HCT116 (cell line): ENCODE data around the gene MUCL1. TPM values are rescaled to one million over a fixed set of nuclear protein-coding genes. Genes with fewer than 3 reads are reported as not detected.

Experiments used
- ATAC-seq: fragments of 200-7000 bp; cut with Tn5 transposase; 2 replicates; pipeline ENCODE4 v1.9.1; 2020; ENCODE audit warnings: mild to moderate bottlenecking, moderate library complexity
- BruUV-seq: library from RNA; stranded (reverse); fragments of 400-500 nt; replicated peaks from 2 replicates; lab custom pipeline; 2021; lab: Mats Ljungman, UMichigan
- CTCF ChIA-PET: fragments of 300-600 bp; sonication (Branson Sonifier 250); formaldehyde crosslinking; loops from one replicate; lab custom pipeline; 2021; ENCODE audit warnings: antibody characterized with exemption; lab: Charles Lee
- POLR2A ChIA-PET: fragments of 300-600, 350-600 bp; sonication (Branson Sonifier 250); formaldehyde crosslinking; loops from one replicate; lab custom pipeline; 2021; ENCODE audit warnings: antibody characterized with exemption; lab: Charles Lee
- RAD21 ChIA-PET, 2 experiments: fragments of 300-600 bp; sonication (Branson Sonifier 250); formaldehyde crosslinking; loops; one replicate each; lab custom pipeline; 2023; ENCODE audit warnings: low total read pairs in 2 of 2; ENCODE audit not compliant: uncharacterized antibody in 2 of 2, unreplicated experiment in 2 of 2, low non-redundant PET in 1 of 2; lab: Charles Lee
- DNase-seq: peaks from one replicate; pipeline ENCODE4 v3.0.0-alpha.2; 2010; ENCODE audit warnings: low read depth, low spot score
- H2AFZ ChIP-seq: fragments of 200-600 bp; shearing (Covaris generic), sonication (generic); 2 replicates; pipeline ENCODE4 v1.6.1; 2017; ENCODE audit warnings: low read depth, mixed run types, mixed read lengths, antibody characterized with exemption, low read length; ENCODE audit not compliant: poor library complexity, severe bottlenecking
- H3K27ac ChIP-seq: 2 replicates; pipeline ENCODE4 v1.5.1; 2012; ENCODE audit warnings: low read depth, low read length
- H3K27me3 ChIP-seq: fragments of 200-600 bp; sonication (generic); 2 replicates; pipeline ENCODE4 v1.6.1; 2016; ENCODE audit warnings: mixed run types, low read length, mixed read lengths; ENCODE audit not compliant: insufficient read depth
- H3K36me3 ChIP-seq, 2 experiments: fragments of 200-500 bp in 1 of 2; fragments of 200-600 bp in 1 of 2; sonication (Bioruptor generic) in 1 of 2; sonication (generic) in 1 of 2; 2 replicates each; pipeline versions ENCODE4 v1.5.1 to v1.6.1; 2014 to 2016; ENCODE audit warnings: low read length in 2 of 2, inconsistent platforms in 1 of 2, mixed read lengths in 1 of 2, mixed run types in 1 of 2; ENCODE audit not compliant: insufficient read depth in 2 of 2, control insufficient read depth in 1 of 2
- H3K4me1 ChIP-seq, 2 experiments: fragments of 200-600 bp in 1 of 2; sonication (generic) in 1 of 2; 2 replicates each; pipeline versions ENCODE4 v1.5.1 to v1.6.1; 2012 to 2017; ENCODE audit warnings: low read length in 2 of 2, inconsistent platforms in 1 of 2, mild to moderate bottlenecking in 1 of 2, mixed read lengths in 1 of 2, mixed run types in 1 of 2, moderate library complexity in 1 of 2; ENCODE audit not compliant: insufficient read depth in 2 of 2, control insufficient read depth in 1 of 2
- H3K4me2 ChIP-seq: fragments of 200-600 bp; sonication (generic); 2 replicates; pipeline ENCODE4 v1.6.1; 2017; ENCODE audit warnings: mixed run types, low read length, mixed read lengths
- H3K4me3 ChIP-seq, 2 experiments: fragments of 200-600 bp in 1 of 2; sonication (generic) in 1 of 2; replicated peaks in 1 of 2; 2 replicates each; pipeline ENCODE4 v1.5.1; 2011 to 2016; ENCODE audit warnings: low read length in 2 of 2, control low read depth in 1 of 2, low read depth in 1 of 2, mild to moderate bottlenecking in 1 of 2, mixed read lengths in 1 of 2, mixed run types in 1 of 2
- H3K79me2 ChIP-seq: fragments of 200-600 bp; sonication (generic); 2 replicates; pipeline ENCODE4 v1.6.1; 2017; ENCODE audit warnings: mild to moderate bottlenecking, mixed run types, low read length, moderate library complexity, mixed read lengths; ENCODE audit not compliant: insufficient read depth
- H3K9ac ChIP-seq: fragments of 200-600 bp; sonication (generic); 2 replicates; pipeline ENCODE4 v1.6.1; 2016; ENCODE audit warnings: low read length, mixed read lengths
- H3K9me2 ChIP-seq: fragments of 200-600 bp; sonication (generic), shearing (Covaris generic); 2 replicates; pipeline ENCODE4 v1.6.1; 2017; ENCODE audit warnings: mixed run types, mild to moderate bottlenecking, moderate library complexity; ENCODE audit not compliant: insufficient read depth
- H3K9me3 ChIP-seq, 2 experiments: fragments of 200-500 bp in 1 of 2; fragments of 200-600 bp in 1 of 2; sonication (Bioruptor generic) in 1 of 2; sonication (generic) in 1 of 2; 2 replicates each; pipeline ENCODE4 v1.6.1; 2014 to 2017; ENCODE audit warnings: low read length in 2 of 2, mixed read lengths in 2 of 2, inconsistent platforms in 1 of 2, low read depth in 1 of 2, mild to moderate bottlenecking in 1 of 2, mixed run types in 1 of 2, moderate library complexity in 1 of 2; ENCODE audit not compliant: control insufficient read depth in 1 of 2, insufficient read depth in 1 of 2
- H4K20me1 ChIP-seq: fragments of 200-600 bp; sonication (generic), shearing (Covaris generic); 2 replicates; pipeline ENCODE4 v1.6.1; 2017; ENCODE audit warnings: mixed run types, mild to moderate bottlenecking, moderate library complexity; ENCODE audit not compliant: insufficient read depth
- CBX3 ChIP-seq: IDR thresholded peaks from 2 replicates; pipeline ENCODE4 v1.6.1; 2012; ENCODE audit warnings: low read depth
- CEBPB ChIP-seq: IDR thresholded peaks from 2 replicates; pipeline ENCODE4 v1.6.1; 2012; ENCODE audit warnings: low read depth
- FOSL1 ChIP-seq: IDR thresholded peaks from 2 replicates; pipeline ENCODE4 v1.6.1; 2012; ENCODE audit warnings: low read depth
- POLR2A ChIP-seq: IDR thresholded peaks from 2 replicates; pipeline ENCODE4 v1.7.0; 2011; ENCODE audit warnings: borderline replicate concordance; ENCODE audit not compliant: insufficient read depth, insufficient read length; ENCODE audit errors: extremely low read depth
- RAD21 ChIP-seq: IDR thresholded peaks from 2 replicates; pipeline ENCODE4 v1.6.1; 2012; ENCODE audit warnings: low read depth, mild to moderate bottlenecking
- SIN3A ChIP-seq: IDR thresholded peaks from 2 replicates; pipeline ENCODE4 v1.6.1; 2012; ENCODE audit warnings: low read depth
- SP1 ChIP-seq: IDR thresholded peaks from 2 replicates; pipeline ENCODE4 v1.6.1; 2012; ENCODE audit warnings: low read depth
- SRF ChIP-seq: IDR thresholded peaks from 2 replicates; pipeline ENCODE4 v1.6.1; 2012; ENCODE audit warnings: low read depth
- TCF7L2 ChIP-seq: IDR thresholded peaks from 2 replicates; pipeline ENCODE4 v1.7.0; 2011; ENCODE audit warnings: borderline replicate concordance, inconsistent platforms; ENCODE audit not compliant: insufficient read depth, insufficient read length; ENCODE audit errors: extremely low read depth
- ZFX ChIP-seq: fragments of 450-650 bp; IDR thresholded peaks from 2 replicates; pipeline ENCODE4 v1.6.1; 2017
- intact Hi-C: fragments of 100-400 bp; cut with micrococcal nuclease; formaldehyde crosslinking; loops from 2 replicates; pipeline ENCODE4 v1.10.0; 2022
- total RNA-seq: library from RNA; stranded (reverse); gene quantifications from one replicate; pipeline ENCODE4 v1.2.1, GENCODE V29; 2021; ENCODE audit not compliant: unreplicated experiment
- TF ChIP-seq, protein P1 (sequence below): IDR thresholded peaks from 2 replicates; pipeline ENCODE4 v1.6.1; 2012
- TF ChIP-seq, protein P2 (sequence below): IDR thresholded peaks from 2 replicates; pipeline ENCODE4 v1.6.1; 2012; ENCODE audit warnings: low read depth
- TF ChIP-seq, protein P3 (sequence below): IDR thresholded peaks from 2 replicates; pipeline ENCODE4 v1.6.1; 2011; ENCODE audit warnings: mild to moderate bottlenecking, low read length, moderate library complexity; ENCODE audit not compliant: insufficient replicate concordance; ENCODE audit errors: extremely low read depth

MUCL1 gene
- total RNA-seq, 1 experiment from 2014 or later: not detected

DNA sequence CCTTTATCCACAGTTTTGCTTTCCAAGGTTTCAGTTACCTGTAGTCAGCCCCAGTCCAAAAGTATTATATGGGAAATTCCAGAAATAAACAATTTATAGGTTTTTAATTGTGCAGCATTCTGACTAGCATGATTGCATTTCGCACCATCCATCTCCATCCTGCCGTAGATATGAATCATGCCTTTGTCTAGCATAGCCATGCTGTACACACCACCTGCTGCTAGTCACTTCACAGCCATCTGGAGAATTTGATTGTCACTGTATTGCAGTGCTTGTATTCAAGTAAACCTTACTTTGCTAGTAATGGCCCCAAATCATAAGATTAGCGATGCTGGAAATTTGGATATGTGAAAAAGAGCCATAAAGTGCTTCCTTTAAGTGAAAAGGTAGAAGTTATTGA, 36.0 kb downstream of the MUCL1 start:
- TF ChIP-seq TCF7L2 (no peak), ZFX (no peak), SRF (no peak), SIN3A (no peak), CEBPB (no peak), FOSL1 (no peak), POLR2A (no peak), SP1 (no peak), CBX3 (no peak), RAD21 (no peak)
- TF ChIP-seq, protein P1, sequence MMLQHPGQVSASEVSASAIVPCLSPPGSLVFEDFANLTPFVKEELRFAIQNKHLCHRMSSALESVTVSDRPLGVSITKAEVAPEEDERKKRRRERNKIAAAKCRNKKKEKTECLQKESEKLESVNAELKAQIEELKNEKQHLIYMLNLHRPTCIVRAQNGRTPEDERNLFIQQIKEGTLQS: no peak
- TF ChIP-seq, protein P2, sequence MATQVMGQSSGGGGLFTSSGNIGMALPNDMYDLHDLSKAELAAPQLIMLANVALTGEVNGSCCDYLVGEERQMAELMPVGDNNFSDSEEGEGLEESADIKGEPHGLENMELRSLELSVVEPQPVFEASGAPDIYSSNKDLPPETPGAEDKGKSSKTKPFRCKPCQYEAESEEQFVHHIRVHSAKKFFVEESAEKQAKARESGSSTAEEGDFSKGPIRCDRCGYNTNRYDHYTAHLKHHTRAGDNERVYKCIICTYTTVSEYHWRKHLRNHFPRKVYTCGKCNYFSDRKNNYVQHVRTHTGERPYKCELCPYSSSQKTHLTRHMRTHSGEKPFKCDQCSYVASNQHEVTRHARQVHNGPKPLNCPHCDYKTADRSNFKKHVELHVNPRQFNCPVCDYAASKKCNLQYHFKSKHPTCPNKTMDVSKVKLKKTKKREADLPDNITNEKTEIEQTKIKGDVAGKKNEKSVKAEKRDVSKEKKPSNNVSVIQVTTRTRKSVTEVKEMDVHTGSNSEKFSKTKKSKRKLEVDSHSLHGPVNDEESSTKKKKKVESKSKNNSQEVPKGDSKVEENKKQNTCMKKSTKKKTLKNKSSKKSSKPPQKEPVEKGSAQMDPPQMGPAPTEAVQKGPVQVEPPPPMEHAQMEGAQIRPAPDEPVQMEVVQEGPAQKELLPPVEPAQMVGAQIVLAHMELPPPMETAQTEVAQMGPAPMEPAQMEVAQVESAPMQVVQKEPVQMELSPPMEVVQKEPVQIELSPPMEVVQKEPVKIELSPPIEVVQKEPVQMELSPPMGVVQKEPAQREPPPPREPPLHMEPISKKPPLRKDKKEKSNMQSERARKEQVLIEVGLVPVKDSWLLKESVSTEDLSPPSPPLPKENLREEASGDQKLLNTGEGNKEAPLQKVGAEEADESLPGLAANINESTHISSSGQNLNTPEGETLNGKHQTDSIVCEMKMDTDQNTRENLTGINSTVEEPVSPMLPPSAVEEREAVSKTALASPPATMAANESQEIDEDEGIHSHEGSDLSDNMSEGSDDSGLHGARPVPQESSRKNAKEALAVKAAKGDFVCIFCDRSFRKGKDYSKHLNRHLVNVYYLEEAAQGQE: no peak
- TF ChIP-seq, protein P3, sequence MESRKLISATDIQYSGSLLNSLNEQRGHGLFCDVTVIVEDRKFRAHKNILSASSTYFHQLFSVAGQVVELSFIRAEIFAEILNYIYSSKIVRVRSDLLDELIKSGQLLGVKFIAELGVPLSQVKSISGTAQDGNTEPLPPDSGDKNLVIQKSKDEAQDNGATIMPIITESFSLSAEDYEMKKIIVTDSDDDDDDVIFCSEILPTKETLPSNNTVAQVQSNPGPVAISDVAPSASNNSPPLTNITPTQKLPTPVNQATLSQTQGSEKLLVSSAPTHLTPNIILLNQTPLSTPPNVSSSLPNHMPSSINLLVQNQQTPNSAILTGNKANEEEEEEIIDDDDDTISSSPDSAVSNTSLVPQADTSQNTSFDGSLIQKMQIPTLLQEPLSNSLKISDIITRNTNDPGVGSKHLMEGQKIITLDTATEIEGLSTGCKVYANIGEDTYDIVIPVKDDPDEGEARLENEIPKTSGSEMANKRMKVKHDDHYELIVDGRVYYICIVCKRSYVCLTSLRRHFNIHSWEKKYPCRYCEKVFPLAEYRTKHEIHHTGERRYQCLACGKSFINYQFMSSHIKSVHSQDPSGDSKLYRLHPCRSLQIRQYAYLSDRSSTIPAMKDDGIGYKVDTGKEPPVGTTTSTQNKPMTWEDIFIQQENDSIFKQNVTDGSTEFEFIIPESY: no peak
- no peaks in the 10 kb centered on the region for H3K9me2 ChIP-seq
- BruUV-seq: no TSS peak
- ChIA-PET RAD21 (no interaction called here), CTCF (no interaction called here), POLR2A (no interaction called here)
- H3K27me3 ChIP-seq: peaks cover 21% of the 10 kb centered on the region
- no peak overlapping the region for H3K27ac ChIP-seq
- ATAC-seq: no peak
- DNase-seq: no peak
- intact Hi-C loops: no loop called here
- no peak overlapping the region for H2AFZ ChIP-seq
- H4K20me1 ChIP-seq: no peaks in the 10 kb centered on the region
- H3K36me3 ChIP-seq: no peaks in the 10 kb centered on the region
- H3K4me1 ChIP-seq: no peaks in the 10 kb centered on the region
- no peak overlapping the region for H3K9ac ChIP-seq
- H3K79me2 ChIP-seq: no peaks in the 10 kb centered on the region
- H3K4me3 ChIP-seq: no peak overlapping the region
- H3K9me3 ChIP-seq: no peaks in the 10 kb centered on the region
- no peak overlapping the region for H3K4me2 ChIP-seq
